HG02588 (cell line): ENCODE results near the gene JADE2.
"Not testable (repeated sequence)": the region's sequence is repeated elsewhere in the genome, so short reads cannot be mapped to it uniquely, and the experiment has no call there.

Source experiments
- ATAC-seq: cut with Tn5 transposase; IDR thresholded peaks from one replicate; pipeline ENCODE4 v1.9.1; 2021; ENCODE audit warnings: mild to moderate bottlenecking, moderate library complexity; ENCODE audit not compliant: unreplicated experiment

Gene JADE2

GRCh38 chr5:134507452-134507851, 18.0 kb upstream of the JADE2 start:
- ATAC-seq, result no peak

DNA sequence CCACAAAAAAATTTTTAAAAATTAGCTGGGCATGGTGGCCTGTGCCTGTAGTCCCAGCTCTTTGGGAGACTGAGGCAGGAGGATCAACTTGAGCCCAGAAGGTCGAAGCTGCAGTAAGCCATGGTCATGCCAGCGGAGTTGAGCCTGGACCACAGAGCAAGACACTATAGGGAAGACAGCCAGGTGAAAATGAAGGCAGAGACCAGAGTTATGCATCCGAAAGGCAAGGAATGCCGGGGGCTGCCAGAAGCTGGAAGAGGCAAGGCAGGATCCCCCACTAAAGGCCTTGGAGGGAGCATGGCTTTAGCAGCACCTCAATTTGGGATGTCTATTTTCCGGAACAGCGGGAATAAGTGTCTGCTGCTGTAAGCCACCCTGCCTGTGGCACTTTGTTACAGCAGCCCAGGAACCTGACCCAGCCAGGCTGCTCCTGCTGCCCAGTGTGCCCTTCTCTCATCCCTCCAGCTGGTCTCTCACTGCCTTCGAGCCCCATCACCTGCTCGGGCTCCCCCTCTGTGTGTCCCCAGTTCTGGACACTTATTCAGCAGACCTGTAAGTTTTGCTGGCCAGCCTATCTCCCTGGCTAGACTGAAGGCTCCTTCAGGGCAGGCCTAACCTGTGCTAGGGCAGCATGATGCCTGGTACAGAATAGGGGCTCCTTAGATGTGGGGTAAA, 16.8 kb upstream of the JADE2 start:
- ATAC-seq, result no peak

DNA sequence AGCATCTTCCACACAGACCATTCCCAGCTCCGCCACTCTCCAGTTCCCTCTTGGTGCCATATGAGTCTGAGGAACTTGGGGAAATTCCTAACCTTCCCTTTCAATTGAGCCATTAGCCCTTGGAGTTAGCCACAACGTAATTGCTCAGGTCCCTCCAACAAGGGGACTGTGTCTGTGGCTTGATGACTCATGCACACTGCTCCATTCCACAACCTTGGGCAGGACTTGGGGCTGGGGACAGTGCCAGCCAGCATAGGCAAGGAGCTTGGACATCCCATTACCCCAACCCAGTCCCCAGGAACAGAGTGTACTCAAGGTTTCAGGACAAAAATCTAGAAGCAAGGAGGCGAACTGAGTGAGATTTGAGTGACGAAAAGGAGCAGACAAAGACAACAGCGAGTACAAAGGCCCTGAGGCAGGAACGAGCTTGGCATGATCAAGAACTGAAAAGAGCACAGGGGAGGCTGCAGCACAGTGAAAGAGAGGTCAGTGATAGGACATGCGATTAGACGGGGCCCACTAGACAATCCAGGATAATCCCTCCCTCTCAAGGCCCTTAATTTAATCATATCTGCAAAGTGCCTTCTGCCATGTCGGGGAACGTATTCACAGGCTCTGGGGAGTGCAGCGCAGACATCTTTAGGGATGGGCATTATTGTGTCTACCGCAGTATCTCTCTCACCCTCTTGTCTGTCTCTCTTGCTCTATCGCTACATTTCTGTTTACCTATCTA, 16.0 kb upstream of the JADE2 start:
- no peak for ATAC-seq

- no peak for ATAC-seq
Measured at GRCh38 chr5:134510970-134511795, 14.3 kb upstream of the JADE2 start.

- no peak for ATAC-seq
Measured at GRCh38 chr5:134511796-134512660, 13.4 kb upstream of the JADE2 start.

GRCh38 chr5:134512661-134512999, 12.8 kb upstream of the JADE2 start:
- ATAC-seq, result no peak

DNA sequence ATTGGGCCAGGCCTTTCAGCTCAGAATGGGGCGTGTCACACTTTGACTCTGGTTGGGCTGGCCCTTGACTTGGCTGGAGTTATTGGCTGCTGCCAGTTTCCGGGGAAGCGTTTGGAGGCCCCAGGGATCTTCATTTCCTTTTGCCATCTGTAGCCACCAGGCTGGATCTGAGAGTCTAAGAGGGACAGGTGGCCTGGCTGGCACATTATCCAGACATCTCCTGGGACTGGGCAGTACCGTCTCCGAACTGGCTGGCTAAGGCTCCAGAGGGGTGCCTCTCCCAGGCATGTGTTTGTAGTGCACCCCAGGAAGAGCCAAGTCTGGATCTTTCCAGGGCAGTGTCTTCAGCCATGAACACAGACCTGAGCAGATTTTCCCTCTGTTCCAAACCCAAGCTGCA, 9.7 kb upstream of the JADE2 start:
- no peak for ATAC-seq

DNA sequence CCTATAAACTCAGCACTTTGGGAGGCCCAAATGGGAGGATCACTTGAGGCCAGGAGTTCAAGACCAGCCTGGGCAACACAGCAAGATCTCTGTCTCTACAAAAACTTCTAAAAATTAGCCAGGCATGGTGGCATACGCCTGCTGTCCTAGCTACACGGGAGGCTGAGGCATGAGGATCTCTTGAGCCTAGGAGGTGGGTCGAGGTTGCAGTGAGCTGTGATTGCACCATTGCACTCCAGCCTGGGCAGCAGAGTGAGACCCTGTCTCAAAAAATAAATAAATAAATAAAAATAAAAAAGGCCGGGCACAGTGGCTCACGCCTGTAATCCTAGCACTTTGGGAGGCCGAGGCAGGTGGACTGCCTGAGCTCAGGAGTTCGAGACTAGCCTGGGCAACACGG, 8.5 kb upstream of the JADE2 start:
- ATAC-seq, result not testable (repeated sequence)

DNA sequence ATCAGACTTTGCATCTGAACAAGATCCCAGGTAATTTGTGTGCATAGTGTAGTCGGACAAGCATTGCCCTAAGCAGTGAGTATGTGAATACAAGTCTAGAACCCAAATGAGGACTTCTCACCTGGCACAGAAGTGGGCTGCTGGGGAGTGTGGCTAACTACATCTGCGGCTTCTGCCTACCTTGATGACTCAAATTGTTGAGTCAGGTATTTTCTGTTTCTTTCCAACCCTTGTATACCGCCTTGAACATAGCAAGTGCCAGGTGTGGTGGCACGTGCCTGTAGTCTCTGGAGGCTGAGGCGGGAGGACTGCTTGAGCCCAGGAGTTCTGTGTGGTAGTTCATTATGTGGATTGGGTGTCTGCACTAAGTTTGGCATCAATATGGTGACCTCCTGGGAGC, 7.9 kb upstream of the JADE2 start:
- ATAC-seq, result no peak

- no peak for ATAC-seq
Measured at GRCh38 chr5:134519989-134520388, 5.5 kb upstream of the JADE2 start.

DNA sequence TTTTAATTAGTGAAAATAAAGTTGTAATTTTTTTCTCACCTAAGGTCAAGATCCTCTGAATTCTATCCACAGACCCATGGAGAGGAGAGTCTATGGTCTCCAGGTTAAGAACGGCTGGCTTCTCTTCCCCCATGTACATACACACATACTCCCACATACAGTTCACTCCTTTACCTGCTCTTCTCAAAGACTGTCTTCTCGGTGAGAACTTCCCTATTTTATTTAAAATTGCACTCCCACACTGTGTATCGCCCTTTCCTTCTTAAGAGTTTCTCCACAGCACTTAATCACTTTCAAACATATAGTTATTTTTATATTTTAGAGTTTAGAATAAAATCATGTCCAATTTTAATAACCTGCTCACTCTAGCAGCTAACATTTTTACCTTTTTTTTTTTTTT, 3.6 kb upstream of the JADE2 start:
- no peak for ATAC-seq

DNA sequence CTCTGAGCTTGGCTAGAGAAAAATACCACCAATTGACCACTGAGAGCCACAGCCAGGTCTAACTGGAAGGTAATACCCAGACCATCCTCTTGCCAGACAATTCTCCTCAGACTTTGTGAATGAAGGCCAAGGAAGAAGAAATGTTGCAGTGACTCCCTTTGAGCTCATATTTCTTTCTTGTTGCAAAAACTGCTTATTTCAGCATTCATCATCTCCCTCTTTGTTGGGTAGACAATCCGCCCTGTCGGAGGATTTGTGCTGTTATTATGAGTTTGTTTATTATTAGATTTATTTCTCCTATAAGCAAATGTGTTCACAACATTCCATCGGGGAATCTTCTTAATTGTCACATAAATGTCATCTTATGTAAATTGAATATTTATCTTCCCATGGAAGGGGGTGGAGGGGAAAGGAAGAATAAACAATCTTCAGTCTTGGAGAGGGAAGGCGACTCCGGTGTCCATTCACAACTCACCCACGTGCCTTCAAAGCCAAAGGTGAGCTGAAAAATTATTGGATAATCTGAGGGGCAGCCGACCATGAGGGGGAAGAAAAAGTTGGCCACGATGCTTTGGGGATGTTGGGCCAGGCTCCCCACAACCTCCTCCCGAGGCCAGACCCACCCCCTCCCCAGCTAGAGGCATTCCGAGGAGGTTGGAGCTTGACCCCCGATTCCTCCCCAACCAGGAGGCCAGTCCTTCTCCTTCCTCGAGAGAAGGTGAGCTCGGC, 1.8 kb upstream of the JADE2 start:
- no peak for ATAC-seq

- no peak for ATAC-seq
Measured at GRCh38 chr5:134524272-134524825, 1.1 kb upstream of the JADE2 start.

DNA sequence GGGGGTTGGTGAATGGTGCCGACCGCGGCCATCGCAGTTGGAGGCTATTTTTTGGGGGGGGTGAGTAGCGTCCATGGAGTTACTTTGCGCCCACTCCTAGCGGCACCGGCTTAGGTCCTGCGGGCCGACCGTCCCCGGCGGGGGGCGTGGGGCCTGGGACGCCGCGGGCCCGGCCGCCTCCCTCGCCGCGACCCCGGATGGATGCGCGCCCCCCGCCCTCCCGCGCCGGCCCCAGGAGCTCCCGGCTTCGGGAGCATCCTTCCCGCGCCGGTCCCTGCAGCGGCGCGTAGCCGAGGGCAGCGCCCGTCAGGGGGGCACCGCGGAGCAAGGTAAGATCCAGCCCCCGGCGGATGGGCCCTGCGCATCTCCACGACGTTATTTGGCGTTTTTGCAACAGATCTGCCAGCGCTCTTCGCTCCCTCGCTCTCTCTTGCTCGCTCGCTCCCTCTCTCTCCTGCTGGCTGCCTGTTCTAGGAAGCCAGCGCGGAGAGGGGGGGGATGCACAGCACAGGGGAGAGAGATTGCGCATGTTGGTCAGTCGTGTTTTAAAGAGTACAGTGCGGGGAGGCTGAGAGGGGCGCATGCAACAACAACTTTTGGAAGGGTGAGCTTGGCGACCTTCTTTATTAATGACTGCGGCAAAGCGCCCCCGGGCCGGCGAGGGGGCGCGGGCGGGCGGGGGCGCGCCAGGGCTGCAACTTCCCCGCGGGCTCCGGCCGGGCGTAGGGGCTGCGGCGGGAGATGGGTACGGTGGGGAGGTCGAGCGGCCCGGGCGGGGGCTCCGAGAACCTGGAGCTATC, 413 bp downstream of the JADE2 start:
- peak; percentile 12 for ATAC-seq

- ATAC-seq, result peak; percentile 24
Measured at GRCh38 chr5:134526483-134527155, 1.1 kb downstream of the JADE2 start.

GRCh38 chr5:134527156-134527960, 1.9 kb downstream of the JADE2 start:
- ATAC-seq, result peak; percentile 39

DNA sequence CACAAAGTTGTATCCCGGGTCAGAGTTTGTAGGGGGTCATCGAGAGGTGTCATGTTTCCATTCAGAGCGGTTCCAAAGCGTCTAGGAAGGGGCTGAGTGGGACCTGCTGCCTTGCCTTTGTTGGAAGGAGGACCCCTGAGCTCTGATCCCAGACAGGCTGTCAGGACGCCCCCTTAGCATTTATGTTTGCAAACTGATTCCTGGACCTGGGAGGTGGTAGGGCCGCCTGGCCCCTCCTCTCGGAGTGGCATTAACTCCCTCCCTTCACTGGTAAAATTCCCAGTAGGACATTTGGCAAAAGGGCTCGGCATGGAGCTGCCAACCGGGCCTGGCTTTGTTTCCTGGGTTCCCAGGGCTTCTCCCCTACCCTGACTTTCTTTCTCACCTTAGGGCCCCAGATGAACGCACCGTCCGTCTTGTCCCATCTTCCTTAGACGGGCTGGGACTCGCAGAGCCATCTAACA, 2.5 kb downstream of the JADE2 start:
- ATAC-seq, result no peak

DNA sequence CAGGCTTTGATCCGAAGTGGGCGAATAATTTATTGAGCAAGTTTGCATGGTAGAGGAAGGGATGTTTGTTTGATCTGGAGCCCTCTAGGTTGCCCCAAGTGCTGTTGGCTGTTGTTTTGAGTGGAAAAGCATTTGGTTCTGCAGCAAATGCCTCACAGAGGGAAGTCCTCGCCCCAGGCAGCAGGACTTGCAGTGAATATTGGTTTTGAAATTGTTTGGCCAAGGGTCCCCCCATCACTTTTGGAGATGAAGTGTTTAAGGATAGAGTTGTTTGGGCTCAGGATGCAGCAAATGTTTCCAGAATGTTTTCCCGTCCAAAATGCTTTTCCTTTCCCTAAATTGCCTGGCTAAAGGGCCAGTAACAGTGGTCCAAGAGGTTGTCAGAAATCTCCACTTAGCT, 3.1 kb downstream of the JADE2 start:
- no peak for ATAC-seq
